NCI-H2107 treated with DMSO at 0.1 percent for 48 hours (cell line): ENCODE results near the gene ADCY3.

Experiments used
- DNase-seq: peaks from one replicate; lab custom pipeline; 2025; ENCODE audit not compliant: unreplicated experiment; lab: John Stamatoyannopoulos, UW

Gene ADCY3

GRCh38 chr2:24771764-24772586 is 148.1 kb downstream of the ADCY3 start:
- DNase-seq = no peak

GRCh38 chr2:24771061-24771460 is 149.0 kb downstream of the ADCY3 start:
- no peak for DNase-seq
